K562 (cell line): ENCODE measurements around the gene FES. TPM values are rescaled to one million over a fixed set of nuclear protein-coding genes. Genes with fewer than 3 reads are reported as not detected.

ENCODE experiments used
- ATAC-seq: fragments of 200-7000 bp; cut with Tn5 transposase; 3 replicates; pipeline ENCODE4 v1.9.1; 2020; ENCODE audit warnings: moderate library complexity
- BruUV-seq: library from RNA; stranded (reverse); fragments of 400-500 nt; replicated peaks from 2 replicates; lab custom pipeline; 2021; lab: Mats Ljungman, UMichigan
- CTCF ChIA-PET: fragments of 300-600 bp; formaldehyde crosslinking; extraction: SDS; loops from one replicate; lab custom pipeline; 2021; ENCODE audit warnings: low intra/inter-chr PET ratio; lab: Yijun Ruan, JAX
- POLR2A ChIA-PET: fragments of 300-600, 350-650 bp; sonication (Branson Sonifier 250); formaldehyde crosslinking; extraction: SDS; loops from one replicate; lab custom pipeline; 2021; ENCODE audit warnings: antibody characterized with exemption, inconsistent platforms; lab: Yijun Ruan, JAX
- DNase-seq, 4 experiments: peaks; one replicate each; pipeline versions ENCODE4 v3.0.0 to v3.0.0-alpha.2; 2011 to 2018; ENCODE audit warnings: low spot score in 3 of 4, mixed read lengths in 3 of 4; ENCODE audit errors: extremely low read depth in 1 of 4
- FAIRE-seq: peaks from 2 replicates; lab custom pipeline; 2011; peaks lifted over from hg19 to GRCh38; lab: Jason Lieb, UNC
- H2AFZ ChIP-seq: 2 replicates; pipeline ENCODE4 v1.6.0; 2011; ENCODE audit warnings: low read depth, low read length, control low read depth, inconsistent platforms
- H3K27ac ChIP-seq: fragments of 200-600 bp; 3 replicates; pipeline ENCODE4 v1.8.0; 2011; ENCODE audit warnings: low read depth, mild to moderate bottlenecking, control low read depth, inconsistent platforms, low read length, moderate library complexity, mixed read lengths; ENCODE audit errors: extremely low read depth
- H3K27me3 ChIP-seq, 2 experiments: fragments of 300-600 bp in 1 of 2; 2 replicates in 1 of 2; 3 replicates in 1 of 2; pipeline versions ENCODE4 v1.6.0 to v1.8.0; 2011; ENCODE audit warnings: inconsistent platforms in 2 of 2, low read length in 2 of 2, mild to moderate bottlenecking in 1 of 2, mixed read lengths in 1 of 2, moderate library complexity in 1 of 2; ENCODE audit not compliant: control insufficient read depth in 2 of 2, insufficient read depth in 2 of 2
- H3K36me3 ChIP-seq: fragments of 300-600 bp; 3 replicates; pipeline ENCODE4 v1.8.0; 2011; ENCODE audit warnings: mild to moderate bottlenecking, low read length, inconsistent platforms; ENCODE audit not compliant: control insufficient read depth, insufficient read depth
- H3K4me1 ChIP-seq, 2 experiments: fragments of 200-600 bp in 1 of 2; replicated peaks in 1 of 2; 2 replicates in 1 of 2; 3 replicates in 1 of 2; pipeline versions ENCODE4 v1.5.1 to v1.8.0; 2011; ENCODE audit warnings: inconsistent platforms in 2 of 2, low read length in 2 of 2, mild to moderate bottlenecking in 1 of 2, mixed read lengths in 1 of 2, moderate library complexity in 1 of 2; ENCODE audit not compliant: control insufficient read depth in 2 of 2, insufficient read depth in 2 of 2
- H3K4me2 ChIP-seq: 2 replicates; pipeline ENCODE4 v1.6.1; 2011; ENCODE audit warnings: low read length, control low read depth, inconsistent platforms, mixed read lengths; ENCODE audit not compliant: insufficient read depth
- H3K4me3 ChIP-seq: fragments of 200-600 bp; sonication (generic), shearing (Covaris generic); 2 replicates; pipeline ENCODE4 v1.5.1; 2016; ENCODE audit warnings: control low read depth, inconsistent platforms
- H3K79me2 ChIP-seq: fragments of 200-600 bp; 3 replicates; pipeline ENCODE4 v1.8.0; 2011; ENCODE audit warnings: low read length, inconsistent platforms; ENCODE audit not compliant: control insufficient read depth, insufficient read depth
- H3K9ac ChIP-seq, 2 experiments: 2 replicates each; pipeline versions ENCODE4 v1.6.0 to v1.6.1; 2011; ENCODE audit warnings: low read depth in 2 of 2, low read length in 2 of 2, control low read depth in 1 of 2, inconsistent platforms in 1 of 2, mild to moderate bottlenecking in 1 of 2, mixed read lengths in 1 of 2; ENCODE audit not compliant: insufficient read depth in 1 of 2
- H3K9me1 ChIP-seq: one replicate; pipeline ENCODE4 v1.6.0; 2011; ENCODE audit warnings: inconsistent platforms, mild to moderate bottlenecking, low read length, moderate library complexity; ENCODE audit not compliant: control insufficient read depth, insufficient read depth
- H3K9me3 ChIP-seq: replicated peaks from 2 replicates; pipeline ENCODE4 v1.5.1; 2011; ENCODE audit warnings: low read depth, low read length, inconsistent platforms; ENCODE audit not compliant: control insufficient read depth, insufficient read depth
- H4K20me1 ChIP-seq: replicated peaks from 2 replicates; pipeline ENCODE4 v1.6.1; 2011; ENCODE audit warnings: low read length, inconsistent platforms, mixed read lengths; ENCODE audit not compliant: control insufficient read depth, insufficient read depth
- RBBP5 ChIP-seq: fragments of 200-600 bp; sonication (generic); IDR thresholded peaks from 2 replicates; pipeline ENCODE4 v1.6.1; 2012; ENCODE audit warnings: borderline replicate concordance, mild to moderate bottlenecking, low read length, control low read depth, inconsistent platforms; ENCODE audit not compliant: insufficient read depth, poor library complexity, severe bottlenecking
- SP1 ChIP-seq: sonication (generic); formaldehyde crosslinking; IDR thresholded peaks from 2 replicates; pipeline ENCODE4 v1.8.1; 2022; ENCODE audit warnings: mild to moderate bottlenecking, missing genetic modification reagents
- ZNF395 ChIP-seq: fragments of 200-800 bp; sonication (Bioruptor generic); IDR thresholded peaks from 2 replicates; pipeline ENCODE4 v1.6.1; 2017; ENCODE audit warnings: missing genetic modification characterization, missing compliant biosample characterization
- WGBS: fragments of 100-300 bp; shearing (Covaris generic); methylation state at CpG from one replicate; pipeline ENCODE4 v1.1.6; 2016; ENCODE audit warnings: low coverage, mixed read lengths; ENCODE audit not compliant: insufficient coverage; ENCODE audit errors: missing lambda C conversion rate; 5-methylcytosine and 5-hydroxymethylcytosine counted together
- in situ Hi-C: fragments of 300-500 bp; cut with MboI; formaldehyde crosslinking; loops from 4 replicates; pipeline ENCODE4 v1.15.0; 2018; ENCODE audit warnings: inconsistent platforms, mixed read lengths
- intact Hi-C: fragments of 100-400 bp; cut with micrococcal nuclease; formaldehyde crosslinking; loops from 2 replicates; pipeline ENCODE4 v1.14.2; 2022
- polyA plus RNA-seq, 8 experiments: library from polyadenylated mRNA; depleted of rRNA in 4 of 8; stranded (reverse) in 5 of 8; unstranded in 3 of 8; fragments of >200 nt; fragmentation: Nextera tagmentation in 2 of 8; fragmentation: Illumina TruSeq in 1 of 8; extraction: Ambion mirVana in 2 of 8; extraction: Trizol in 1 of 8; gene quantifications; 2 replicates each; pipeline versions ENCODE4 v1.2.1 to v1.2.3, GENCODE V29; 2011 to 2014; ENCODE audit warnings: inconsistent platforms in 1 of 8, missing spikeins in 1 of 8
- total RNA-seq, 7 experiments: library from RNA; depleted of rRNA in 6 of 7; stranded (reverse); fragments of >200 nt in 6 of 7; fragmentation: Illumina TruSeq in 2 of 7; extraction: Trizol in 2 of 7; gene quantifications; 2 replicates each; pipeline versions ENCODE4 v1.2.1 to v1.2.3, GENCODE V29; 2011 to 2021; ENCODE audit warnings: low replicate concordance in 1 of 7

Gene FES
- total and polyA plus RNA-seq, 9 of the 15 experiments (the other 6 are each of a cell fraction or from before 2014, with no cell fraction given), result 0.38 to 2.6 (median 0.82) TPM

GRCh38 chr15:90916461-90916860 lies 32.2 kb downstream of the FES start:
- CTCF ChIA-PET, result no interaction called here
- H3K4me2 ChIP-seq, result 0 out of 2 replicates have a peak overlapping the region, but pooled peaks have one; percentile 4
- intact Hi-C loops, result no loop called here
- TF ChIP-seq ZNF395 (no peak), SP1 (peak; percentile 5; the same call in 1 of the 2 replicates), RBBP5 (no peak)
- POLR2A ChIA-PET, result interaction anchor here (0.7 to 4.7 kb wide), 4 partner anchors 9 to 556 kb away, joined by 3 to 54 read pairs (median 6); partner anchors contain the start of gene MAN2A2
- peaks cover 19 to 33% of the 10 kb centered on the region in 2 experiments for H3K4me1 ChIP-seq
- FAIRE-seq, result no peak
- peaks cover 100% of the 10 kb centered on the region for H3K36me3 ChIP-seq
- peaks cover 6% of the 10 kb centered on the region; the same call in 2 of the 3 replicates for H3K79me2 ChIP-seq
- BruUV-seq, result no TSS peak
- H2AFZ ChIP-seq, result no peak overlapping the region
- no peaks in the 10 kb centered on the region for H3K9me3 ChIP-seq
- no peak for ATAC-seq
- WGBS, result 95% methylated on average over 11 of the region's 11 CpGs
- in situ Hi-C loops, result no loop called here
- no peaks in the 10 kb centered on the region for H3K27me3 ChIP-seq
- no peaks in the 10 kb centered on the region for H4K20me1 ChIP-seq
- H3K9me1 ChIP-seq, result no peaks in the 10 kb centered on the region
- DNase-seq, result no peak
- H3K9ac ChIP-seq, result peak overlapping the region in 1 of 2 experiments; percentile 13; a peak in 3 of 4 replicates
- H3K27ac ChIP-seq, result peak overlapping the region; percentile 80; the same call in 2 of the 3 replicates
- H3K4me3 ChIP-seq, result no peak overlapping the region
